HepG2 (cell line): ENCODE results near the gene C1QBP. TPM values are rescaled to one million over a fixed set of nuclear protein-coding genes. Genes with fewer than 3 reads are reported as not detected.

ENCODE experiments used
- CHD4 ChIP-seq: fragments of 200-600 bp; sonication (generic); IDR thresholded peaks from 2 replicates; pipeline ENCODE4 v1.7.0; 2017; ENCODE audit warnings: mild to moderate bottlenecking, low read length, borderline replicate concordance
- FOSL1 ChIP-seq: sonication (generic); formaldehyde crosslinking; IDR thresholded peaks from 2 replicates; pipeline ENCODE4 v1.9.0; 2021; ENCODE audit warnings: missing genetic modification reagents, borderline replicate concordance
- GTF3A ChIP-seq: sonication (generic); formaldehyde crosslinking; conservative IDR thresholded peaks from 2 replicates; pipeline ENCODE4 v1.4.0; 2020; ENCODE audit warnings: mild to moderate bottlenecking, missing genetic modification reagents
- MAFK ChIP-seq, 2 experiments: IDR thresholded peaks in 1 of 2; conservative IDR thresholded peaks in 1 of 2; 2 replicates each; pipeline ENCODE4 v1.6.1; 2011; ENCODE audit warnings: improper control_type of control experiment in 2 of 2, low read length in 2 of 2
- MED13 ChIP-seq: sonication (generic); formaldehyde crosslinking; IDR thresholded peaks from 2 replicates; pipeline ENCODE4 v1.5.0; 2020; ENCODE audit warnings: missing genetic modification reagents
- MEIS2 ChIP-seq: sonication (generic); formaldehyde crosslinking; IDR thresholded peaks from 2 replicates; pipeline ENCODE4 v1.9.0; 2021; ENCODE audit warnings: mild to moderate bottlenecking, missing genetic modification reagents
- MTA1 ChIP-seq: sonication (generic); formaldehyde crosslinking; IDR thresholded peaks from 2 replicates; pipeline ENCODE4 v1.4.0; 2020; ENCODE audit warnings: missing genetic modification reagents, mild to moderate bottlenecking, borderline replicate concordance
- MYNN ChIP-seq: sonication (generic); formaldehyde crosslinking; IDR thresholded peaks from 2 replicates; pipeline ENCODE4 v1.4.0; 2020; ENCODE audit warnings: mild to moderate bottlenecking, low read depth, missing genetic modification reagents
- NONO ChIP-seq, 2 experiments: fragments of 450-650 bp in 1 of 2; sonication (generic) in 1 of 2; formaldehyde crosslinking in 1 of 2; IDR thresholded peaks in 1 of 2; conservative IDR thresholded peaks in 1 of 2; 2 replicates each; pipeline versions ENCODE4 v1.6.1 to v1.8.0; 2017 to 2022; ENCODE audit warnings: mild to moderate bottlenecking in 1 of 2, missing genetic modification reagents in 1 of 2, moderate library complexity in 1 of 2
- REST ChIP-seq, 2 experiments: IDR thresholded peaks; 2 replicates each; pipeline ENCODE4 v1.6.1; 2011 to 2012; ENCODE audit warnings: low read length in 2 of 2, borderline replicate concordance in 1 of 2, low read depth in 1 of 2, mild to moderate bottlenecking in 1 of 2, moderate library complexity in 1 of 2
- SIN3B ChIP-seq: fragments of 150-350 bp; IDR thresholded peaks from 2 replicates; pipeline ENCODE4 v1.6.1; 2014; ENCODE audit warnings: low read length
- SNRNP70 ChIP-seq: fragments of 200-400 bp; formaldehyde crosslinking; IDR thresholded peaks from 2 replicates; pipeline ENCODE4 v1.6.1; 2017; ENCODE audit warnings: mild to moderate bottlenecking, low read depth, low read length, moderate library complexity
- TOE1 ChIP-seq: sonication (generic); formaldehyde crosslinking; IDR thresholded peaks from 2 replicates; pipeline ENCODE4 v1.4.0; 2020; ENCODE audit warnings: mild to moderate bottlenecking, missing genetic modification reagents
- ZBTB26 ChIP-seq: IDR thresholded peaks from 2 replicates; pipeline ENCODE4 v1.6.1; 2016; ENCODE audit warnings: missing compliant biosample characterization, missing genetic modification reagents, borderline replicate concordance
- ZNF331 ChIP-seq: sonication (generic); formaldehyde crosslinking; IDR thresholded peaks from 2 replicates; pipeline ENCODE4 v1.4.0; 2020; ENCODE audit warnings: missing genetic modification reagents
- ZNF34 ChIP-seq: sonication (generic); formaldehyde crosslinking; IDR thresholded peaks from 2 replicates; pipeline ENCODE4 v1.4.0; 2020; ENCODE audit warnings: mild to moderate bottlenecking, missing genetic modification reagents, borderline replicate concordance
- ZNF362 ChIP-seq: sonication (generic); formaldehyde crosslinking; IDR thresholded peaks from 2 replicates; pipeline ENCODE4 v1.4.0; 2020; ENCODE audit warnings: missing genetic modification reagents, mild to moderate bottlenecking, borderline replicate concordance
- ZNF44 ChIP-seq: sonication (generic); formaldehyde crosslinking; IDR thresholded peaks from 2 replicates; pipeline ENCODE4 v1.5.1; 2020; ENCODE audit warnings: mild to moderate bottlenecking, missing genetic modification reagents
- ZNF569 ChIP-seq: sonication (generic); formaldehyde crosslinking; IDR thresholded peaks from 2 replicates; pipeline ENCODE4 v1.5.0; 2020; ENCODE audit warnings: mild to moderate bottlenecking, missing genetic modification reagents, moderate library complexity, borderline replicate concordance
- polyA plus RNA-seq, 8 experiments: library from polyadenylated mRNA; depleted of rRNA in 3 of 8; stranded (reverse) in 7 of 8; unstranded in 1 of 8; fragments of >200 nt; fragmentation: Illumina TruSeq in 4 of 8; extraction: Trizol in 4 of 8; gene quantifications; 2 replicates each; pipeline versions ENCODE4 v1.2.1 to v1.2.3, GENCODE V29; 2011 to 2016; ENCODE audit warnings: low read depth in 4 of 8, missing spikeins in 1 of 8, mixed read lengths in 1 of 8; ENCODE audit not compliant: insufficient read depth in 1 of 8
- total RNA-seq, 5 experiments: library from RNA; depleted of rRNA; stranded (reverse); fragments of >200 nt; fragmentation: Illumina TruSeq; extraction: Trizol; gene quantifications; 2 replicates each; pipeline ENCODE4 v1.2.3, GENCODE V29; 2016; ENCODE audit warnings: low read depth in 1 of 5

Gene C1QBP
- total and polyA plus RNA-seq, 2 of the 13 experiments (the other 11 are each of a cell fraction or from before 2014, with no cell fraction given): 219 to 680 TPM

GRCh38 chr17:5486206-5487124 is 47.5 kb upstream of the C1QBP start, which contains the start of gene MIS12 (continued):
- TF ChIP-seq ZNF362 (0 out of 2 replicates have a peak, but pooled peaks have one; percentile 30), NONO (IDR thresholded peaks at IDR 0.05) (no peak), NONO (CRISPR knock-in tag; conservative IDR thresholded peaks at IDR 0.05) (peak; percentile 83), MTA1 (CRISPR knock-in tag) (peak; percentile 40; the same call in 1 of the 2 replicates), SNRNP70 (no peak), TOE1 (CRISPR knock-in tag) (no peak), ZBTB26 (peak; percentile 74; the same call in 1 of the 2 replicates), MYNN (0 out of 2 replicates have a peak, but pooled peaks have one; percentile 64), MAFK (conservative IDR thresholded peaks at IDR 0.05 in 1 of 2, IDR thresholded peaks at IDR 0.05 in 1 of 2; ENCODE audit: low read length in 2 of 2) (no peak), REST (IDR thresholded peaks at IDR 0.05; ENCODE audit: borderline replicate concordance in 1 of 2, low read depth in 1 of 2, low read length in 2 of 2) (no peak), ZNF44 (CRISPR knock-in tag) (peak; percentile 80; the same call in 1 of the 2 replicates), ZNF34 (CRISPR knock-in tag) (no peak), ZNF331 (CRISPR knock-in tag) (peak; percentile 37; the same call in 1 of the 2 replicates), MED13 (CRISPR knock-in tag) (no peak; the same call in 1 of the 2 replicates), SIN3B (peak; percentile 81), MEIS2 (peak; percentile 62; the same call in 1 of the 2 replicates), FOSL1 (CRISPR knock-in tag) (no peak), GTF3A (no peak), CHD4 (no peak), ZNF569 (no peak)
